Natural killer cell treated with Interleukin-12 subunit alpha and Interleukin-12 subunit beta and Interleukin-15 and Interleukin-18, amount 100 ng/mL, for 72 hours (primary cell): ENCODE results near the gene ATP6V0D1. TPM values are rescaled to one million over a fixed set of nuclear protein-coding genes. Genes with fewer than 3 reads are reported as not detected.

Experiments used
- ATAC-seq, 2 donors: fragments of 150-1000 bp; cut with Tn5 transposase in 1 of 2; sonication (Bioruptor Pico), chemical (Tn5 transposase) in 1 of 2; 2 replicates each; pipeline ENCODE4 v1.10.0; 2021
- DNase-seq: peaks from one replicate; pipeline ENCODE4 v3.0.0; 2022; ENCODE audit warnings: low spot score
- H3K27ac Mint-ChIP-seq, 2 donors: 1 replicate in 1 of 2; 2 replicates in 1 of 2; pipeline ENCODE4 v1.8.0; 2022; ENCODE audit warnings: mixed read lengths in 2 of 2, mild to moderate bottlenecking in 1 of 2, moderate library complexity in 1 of 2
- H3K27me3 Mint-ChIP-seq, 2 donors: 1 replicate in 1 of 2; 2 replicates in 1 of 2; pipeline ENCODE4 v1.8.0; 2022; ENCODE audit warnings: mixed read lengths in 2 of 2
- H3K36me3 Mint-ChIP-seq: one replicate; pipeline ENCODE4 v1.8.0; 2022; ENCODE audit warnings: mixed read lengths
- H3K4me1 Mint-ChIP-seq, 2 donors: 1 replicate in 1 of 2; 2 replicates in 1 of 2; pipeline ENCODE4 v1.8.0; 2022; ENCODE audit warnings: low read depth in 2 of 2, mixed read lengths in 2 of 2, mild to moderate bottlenecking in 1 of 2
- H3K4me3 Mint-ChIP-seq: one replicate; pipeline ENCODE4 v1.8.0; 2022; ENCODE audit warnings: mixed read lengths
- H3K9me3 Mint-ChIP-seq: 2 replicates; pipeline ENCODE4 v1.8.0; 2022; ENCODE audit warnings: mixed read lengths
- total RNA-seq, 2 donors: library from RNA; stranded (reverse); gene quantifications; one replicate each; pipeline ENCODE4 v1.2.3, GENCODE V29; 2022

The ATP6V0D1 gene
- total RNA-seq, 2 donors from 2014 or later, result 66.9 to 85.5 TPM

GRCh38 chr16:67394155-67395104 is 86.5 kb downstream of the ATP6V0D1 start:
- Mint-ChIP-seq H3K27ac (no peak overlapping the region), H3K4me1 (peaks cover 6 to 8% of the 10 kb centered on the region in 2 donors), H3K36me3 (no peaks in the 10 kb centered on the region), H3K9me3 (no peaks in the 10 kb centered on the region), H3K27me3 (peaks cover 14 to 18% of the 10 kb centered on the region in 2 donors), H3K4me3 (peak overlapping the region; percentile 78)
- no peak for DNase-seq
- ATAC-seq, result no peak

GRCh38 chr16:67393788-67394154 is 87.2 kb downstream of the ATP6V0D1 start:
- Mint-ChIP-seq H3K4me3 (peak overlapping the region; percentile 78), H3K4me1 (peaks cover 6 to 8% of the 10 kb centered on the region in 2 donors), H3K27me3 (peaks cover 14 to 18% of the 10 kb centered on the region in 2 donors), H3K27ac (no peak overlapping the region), H3K36me3 (no peaks in the 10 kb centered on the region), H3K9me3 (no peaks in the 10 kb centered on the region)
- ATAC-seq (no peak), DNase-seq (no peak)

GRCh38 chr16:67393111-67393787 is 87.7 kb downstream of the ATP6V0D1 start, which contains the start of gene TPPP3:
Gene TPPP3, minus strand, starts transcription at chr16:67393498. Its CDS starts 2,387 bp downstream, at chr16:67391111.
- H3K27ac Mint-ChIP-seq, result no peak within 1 kb of the TSS

GRCh38 chr16:67392301-67393059 is 88.5 kb downstream of the ATP6V0D1 start:
- ATAC-seq, result no peak
- Mint-ChIP-seq H3K27me3 (peaks cover 14 to 18% of the 10 kb centered on the region in 2 donors), H3K9me3 (no peaks in the 10 kb centered on the region), H3K27ac (no peak overlapping the region), H3K4me3 (peak overlapping the region; percentile 32), H3K4me1 (peaks cover 6 to 8% of the 10 kb centered on the region in 2 donors), H3K36me3 (no peaks in the 10 kb centered on the region)
- DNase-seq, result no peak

More at GRCh38 chr16:67393111-67393787, 87.7 kb downstream of the ATP6V0D1 start, which contains the start of gene TPPP3:
- Mint-ChIP-seq H3K4me1 (peaks cover 6 to 8% of the 10 kb centered on the region in 2 donors), H3K4me3 (peak within 1 kb of the TSS; percentile 78), H3K9me3 (no peaks in the 10 kb centered on the region), H3K36me3 (no peaks in the 10 kb centered on the region), H3K27me3 (peaks cover 14 to 18% of the 10 kb centered on the region in 2 donors)
- peak; percentile 48 to 72 for ATAC-seq
- peak; percentile 65 for DNase-seq

- peaks cover 6 to 8% of the 10 kb centered on the region in 2 donors for H3K4me1 Mint-ChIP-seq
- no peaks in the 10 kb centered on the region for H3K36me3 Mint-ChIP-seq
- ATAC-seq (no peak), DNase-seq (no peak)
- H3K4me3 Mint-ChIP-seq, result peak overlapping the region; percentile 32
- no peaks in the 10 kb centered on the region for H3K9me3 Mint-ChIP-seq
- H3K27me3 Mint-ChIP-seq, result peaks cover 14 to 18% of the 10 kb centered on the region in 2 donors
- H3K27ac Mint-ChIP-seq, result no peak overlapping the region
These were observed 89.3 kb downstream of the ATP6V0D1 start for GRCh38 chr16:67391424-67392300.

- H3K4me3 Mint-ChIP-seq, result no peak overlapping the region
- peaks cover 6 to 8% of the 10 kb centered on the region in 2 donors for H3K4me1 Mint-ChIP-seq
- no peak overlapping the region for H3K27ac Mint-ChIP-seq
- ATAC-seq (no peak), DNase-seq (no peak)
- no peaks in the 10 kb centered on the region for H3K36me3 Mint-ChIP-seq
- H3K9me3 Mint-ChIP-seq, result no peaks in the 10 kb centered on the region
- peaks cover 14 to 21% of the 10 kb centered on the region in 2 donors for H3K27me3 Mint-ChIP-seq
These were observed 90.0 kb downstream of the ATP6V0D1 start for GRCh38 chr16:67390816-67391423.

GRCh38 chr16:67389911-67390815 is 90.8 kb downstream of the ATP6V0D1 start:
- peak; percentile 49 for DNase-seq
- Mint-ChIP-seq H3K4me1 (peaks cover 6 to 8% of the 10 kb centered on the region in 2 donors), H3K36me3 (no peaks in the 10 kb centered on the region), H3K4me3 (no peak overlapping the region), H3K27me3 (peaks cover 14 to 28% of the 10 kb centered on the region in 2 donors), H3K27ac (no peak overlapping the region), H3K9me3 (no peaks in the 10 kb centered on the region)
- ATAC-seq, result no peak

- DNase-seq (peak; percentile 31), ATAC-seq (no peak)
- Mint-ChIP-seq H3K36me3 (no peaks in the 10 kb centered on the region), H3K4me1 (peaks cover 0 to 3% of the 10 kb centered on the region in 2 donors), H3K27ac (no peak overlapping the region), H3K9me3 (no peaks in the 10 kb centered on the region), H3K27me3 (peaks cover 12 to 23% of the 10 kb centered on the region in 2 donors), H3K4me3 (no peak overlapping the region)
These were observed 92.4 kb downstream of the ATP6V0D1 start for GRCh38 chr16:67388591-67388990.

- H3K27me3 Mint-ChIP-seq, result peaks cover 12 to 23% of the 10 kb centered on the region in 2 donors
- no peaks in the 10 kb centered on the region for H3K9me3 Mint-ChIP-seq
- peaks cover 0 to 3% of the 10 kb centered on the region in 2 donors for H3K4me1 Mint-ChIP-seq
- H3K4me3 Mint-ChIP-seq, result no peak overlapping the region
- no peak for ATAC-seq
- DNase-seq, result peak; percentile 29
- H3K27ac Mint-ChIP-seq, result no peak overlapping the region
- no peaks in the 10 kb centered on the region for H3K36me3 Mint-ChIP-seq
These were observed 92.8 kb downstream of the ATP6V0D1 start for GRCh38 chr16:67388191-67388590.
